ENCODE data around the gene ZBTB16. TPM values are rescaled to one million over a fixed set of nuclear protein-coding genes. Genes with fewer than 3 reads are reported as not detected.

ZBTB16 gene
- total and polyA plus RNA-seq, 4 donors: 8.9 to 140 (median 34.5) TPM

DNA sequence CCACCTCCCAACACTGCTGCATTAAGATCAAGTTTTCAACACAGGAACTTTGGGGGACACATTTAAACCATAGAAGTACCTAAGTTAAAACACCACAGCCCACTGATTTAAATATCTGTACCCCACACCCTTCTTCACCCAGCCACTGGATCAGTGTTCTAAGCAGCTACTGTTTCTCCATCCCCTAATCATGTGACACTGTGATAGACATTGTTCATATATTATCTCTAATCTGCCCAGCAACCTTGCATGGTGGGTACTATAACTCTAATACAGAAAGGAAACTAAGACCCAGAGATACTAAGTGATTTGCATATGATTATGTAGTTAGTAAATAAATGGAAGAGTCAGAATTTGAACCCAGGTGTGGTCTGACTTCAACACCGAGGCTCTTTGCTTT lies 166.2 kb downstream of the ZBTB16 start:
- Histone ChIP-seq H3K9me3 (ENCODE audit: control insufficient read depth in 4 of 4, low read length in 3 of 4) (no peaks in the 10 kb centered on the region), H3K9ac (ENCODE audit: low read depth in 1 of 2, low read length in 2 of 2) (no peak overlapping the region), H3K27me3 (ENCODE audit: control insufficient read depth in 4 of 4, insufficient read depth in 4 of 4, low read length in 3 of 4) (no peaks in the 10 kb centered on the region), H3K36me3 (ENCODE audit: control insufficient read depth in 4 of 4, insufficient read depth in 3 of 4, low read depth in 1 of 4, low read length in 3 of 4) (peaks cover 2 to 23% (median 8%) of the 10 kb centered on the region in 4 donors), H3K4me3 (ENCODE audit: low read depth in 1 of 3, low read length in 3 of 3) (no peak overlapping the region), H3K4me1 (ENCODE audit: control insufficient read depth in 4 of 4, insufficient read depth in 4 of 4, low read length in 3 of 4) (no peaks in the 10 kb centered on the region), H3K27ac (ENCODE audit: low read depth in 1 of 2, low read length in 2 of 2) (no peak overlapping the region)
- no peak for DNase-seq (ENCODE audit: low spot score)
- TF ChIP-seq HNF4A (conservative IDR thresholded peaks at IDR 0.05): no peak
- no peak for TF ChIP-seq EGR1 (IDR thresholded peaks at IDR 0.05; ENCODE audit: low read depth in 2 of 2)
- no peak for TF ChIP-seq GABPA (IDR thresholded peaks at IDR 0.05 in 1 of 2, conservative IDR thresholded peaks at IDR 0.05 in 1 of 2)
- TF ChIP-seq, protein P1, sequence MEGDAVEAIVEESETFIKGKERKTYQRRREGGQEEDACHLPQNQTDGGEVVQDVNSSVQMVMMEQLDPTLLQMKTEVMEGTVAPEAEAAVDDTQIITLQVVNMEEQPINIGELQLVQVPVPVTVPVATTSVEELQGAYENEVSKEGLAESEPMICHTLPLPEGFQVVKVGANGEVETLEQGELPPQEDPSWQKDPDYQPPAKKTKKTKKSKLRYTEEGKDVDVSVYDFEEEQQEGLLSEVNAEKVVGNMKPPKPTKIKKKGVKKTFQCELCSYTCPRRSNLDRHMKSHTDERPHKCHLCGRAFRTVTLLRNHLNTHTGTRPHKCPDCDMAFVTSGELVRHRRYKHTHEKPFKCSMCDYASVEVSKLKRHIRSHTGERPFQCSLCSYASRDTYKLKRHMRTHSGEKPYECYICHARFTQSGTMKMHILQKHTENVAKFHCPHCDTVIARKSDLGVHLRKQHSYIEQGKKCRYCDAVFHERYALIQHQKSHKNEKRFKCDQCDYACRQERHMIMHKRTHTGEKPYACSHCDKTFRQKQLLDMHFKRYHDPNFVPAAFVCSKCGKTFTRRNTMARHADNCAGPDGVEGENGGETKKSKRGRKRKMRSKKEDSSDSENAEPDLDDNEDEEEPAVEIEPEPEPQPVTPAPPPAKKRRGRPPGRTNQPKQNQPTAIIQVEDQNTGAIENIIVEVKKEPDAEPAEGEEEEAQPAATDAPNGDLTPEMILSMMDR (IDR thresholded peaks at IDR 0.05; ENCODE audit: low read depth, low read length, missing input control): no peak
- TF ChIP-seq JUND (IDR thresholded peaks at IDR 0.05): no peak
- no peak for TF ChIP-seq SP1 (IDR thresholded peaks at IDR 0.05)
- no peak for TF ChIP-seq TAF1 (conservative IDR thresholded peaks at IDR 0.05)
- no peak for TF ChIP-seq NR2F2 (IDR thresholded peaks at IDR 0.05)
- no peak for TF ChIP-seq FOXA1 (IDR thresholded peaks at IDR 0.05)
- no peak for TF ChIP-seq YY1 (IDR thresholded peaks at IDR 0.05)
- TF ChIP-seq RAD21 (IDR thresholded peaks at IDR 0.05): no peak
- TF ChIP-seq RXRA (IDR thresholded peaks at IDR 0.05): no peak
- TF ChIP-seq, protein P2, sequence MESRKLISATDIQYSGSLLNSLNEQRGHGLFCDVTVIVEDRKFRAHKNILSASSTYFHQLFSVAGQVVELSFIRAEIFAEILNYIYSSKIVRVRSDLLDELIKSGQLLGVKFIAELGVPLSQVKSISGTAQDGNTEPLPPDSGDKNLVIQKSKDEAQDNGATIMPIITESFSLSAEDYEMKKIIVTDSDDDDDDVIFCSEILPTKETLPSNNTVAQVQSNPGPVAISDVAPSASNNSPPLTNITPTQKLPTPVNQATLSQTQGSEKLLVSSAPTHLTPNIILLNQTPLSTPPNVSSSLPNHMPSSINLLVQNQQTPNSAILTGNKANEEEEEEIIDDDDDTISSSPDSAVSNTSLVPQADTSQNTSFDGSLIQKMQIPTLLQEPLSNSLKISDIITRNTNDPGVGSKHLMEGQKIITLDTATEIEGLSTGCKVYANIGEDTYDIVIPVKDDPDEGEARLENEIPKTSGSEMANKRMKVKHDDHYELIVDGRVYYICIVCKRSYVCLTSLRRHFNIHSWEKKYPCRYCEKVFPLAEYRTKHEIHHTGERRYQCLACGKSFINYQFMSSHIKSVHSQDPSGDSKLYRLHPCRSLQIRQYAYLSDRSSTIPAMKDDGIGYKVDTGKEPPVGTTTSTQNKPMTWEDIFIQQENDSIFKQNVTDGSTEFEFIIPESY (IDR thresholded peaks at IDR 0.05): no peak
- WGBS: 88% methylated on average over 1 of the region's 1 CpG

DNA sequence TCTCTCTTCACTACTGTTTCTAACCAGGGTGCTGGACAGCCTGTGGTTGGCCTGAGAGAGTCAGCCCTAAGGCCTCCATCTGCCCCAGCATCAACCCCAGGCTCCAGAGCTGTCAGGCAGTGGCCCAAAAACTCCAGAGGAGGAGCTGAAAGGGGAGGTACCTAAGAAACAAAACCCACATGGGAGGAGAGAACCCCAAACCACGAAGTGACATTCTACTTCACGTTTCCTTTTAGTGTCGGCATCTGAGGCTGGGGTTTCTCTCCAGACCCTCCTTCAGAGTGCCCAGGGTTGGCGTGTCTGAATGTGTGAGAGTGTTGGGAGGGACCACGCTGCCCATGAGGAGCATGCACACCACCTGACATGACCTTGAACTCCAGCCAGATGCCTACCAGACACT lies 166.8 kb downstream of the ZBTB16 start:
- H3K36me3 ChIP-seq (ENCODE audit: control insufficient read depth in 4 of 4, insufficient read depth in 3 of 4, low read depth in 1 of 4, low read length in 3 of 4): peaks cover 2 to 23% (median 8%) of the 10 kb centered on the region in 4 donors
- 81% methylated on average over 5 of the region's 5 CpGs for WGBS
- no peaks in the 10 kb centered on the region for H3K4me1 ChIP-seq (ENCODE audit: control insufficient read depth in 4 of 4, insufficient read depth in 4 of 4, low read length in 3 of 4)
- no peak overlapping the region for H3K9ac ChIP-seq (ENCODE audit: low read depth in 1 of 2, low read length in 2 of 2)
- no peaks in the 10 kb centered on the region for H3K9me3 ChIP-seq (ENCODE audit: control insufficient read depth in 4 of 4, low read length in 3 of 4)
- no peak overlapping the region for H3K27ac ChIP-seq (ENCODE audit: low read depth in 1 of 2, low read length in 2 of 2)
- no peak overlapping the region for H3K4me3 ChIP-seq (ENCODE audit: low read depth in 1 of 3, low read length in 3 of 3)
- TF ChIP-seq HNF4G (IDR thresholded peaks at IDR 0.05) (no peak), RXRA (IDR thresholded peaks at IDR 0.05) (no peak), NR2F2 (IDR thresholded peaks at IDR 0.05) (no peak), JUND (IDR thresholded peaks at IDR 0.05) (no peak)
- TF ChIP-seq, protein P2 (IDR thresholded peaks at IDR 0.05): no peak
- TF ChIP-seq, protein P1 (IDR thresholded peaks at IDR 0.05; ENCODE audit: low read depth, low read length, missing input control): no peak
- no peaks in the 10 kb centered on the region for H3K27me3 ChIP-seq (ENCODE audit: control insufficient read depth in 4 of 4, insufficient read depth in 4 of 4, low read length in 3 of 4)
- DNase-seq (ENCODE audit: low spot score): no peak

All from liver (tissue), 9 donors.